HCT116 (cell line): ENCODE measurements around the gene SAMD4A. TPM values are rescaled to one million over a fixed set of nuclear protein-coding genes. Genes with fewer than 3 reads are reported as not detected.

Source experiments
- ATAC-seq: fragments of 200-7000 bp; cut with Tn5 transposase; 2 replicates; pipeline ENCODE4 v1.9.1; 2020; ENCODE audit warnings: mild to moderate bottlenecking, moderate library complexity
- BruUV-seq: library from RNA; stranded (reverse); fragments of 400-500 nt; replicated peaks from 2 replicates; lab custom pipeline; 2021; lab: Mats Ljungman, UMichigan
- CTCF ChIA-PET: fragments of 300-600 bp; sonication (Branson Sonifier 250); formaldehyde crosslinking; loops from one replicate; lab custom pipeline; 2021; ENCODE audit warnings: antibody characterized with exemption; lab: Charles Lee
- POLR2A ChIA-PET: fragments of 300-600, 350-600 bp; sonication (Branson Sonifier 250); formaldehyde crosslinking; loops from one replicate; lab custom pipeline; 2021; ENCODE audit warnings: antibody characterized with exemption; lab: Charles Lee
- RAD21 ChIA-PET, 2 experiments: fragments of 300-600 bp; sonication (Branson Sonifier 250); formaldehyde crosslinking; loops; one replicate each; lab custom pipeline; 2023; ENCODE audit warnings: low total read pairs in 2 of 2; ENCODE audit not compliant: uncharacterized antibody in 2 of 2, unreplicated experiment in 2 of 2, low non-redundant PET in 1 of 2; lab: Charles Lee
- DNase-seq: peaks from one replicate; pipeline ENCODE4 v3.0.0-alpha.2; 2010; ENCODE audit warnings: low read depth, low spot score
- H2AFZ ChIP-seq: fragments of 200-600 bp; shearing (Covaris generic), sonication (generic); 2 replicates; pipeline ENCODE4 v1.6.1; 2017; ENCODE audit warnings: low read depth, mixed run types, mixed read lengths, antibody characterized with exemption, low read length; ENCODE audit not compliant: poor library complexity, severe bottlenecking
- H3K27ac ChIP-seq: 2 replicates; pipeline ENCODE4 v1.5.1; 2012; ENCODE audit warnings: low read depth, low read length
- H3K27me3 ChIP-seq: fragments of 200-600 bp; sonication (generic); 2 replicates; pipeline ENCODE4 v1.6.1; 2016; ENCODE audit warnings: mixed run types, low read length, mixed read lengths; ENCODE audit not compliant: insufficient read depth
- H3K36me3 ChIP-seq, 2 experiments: fragments of 200-500 bp in 1 of 2; fragments of 200-600 bp in 1 of 2; sonication (Bioruptor generic) in 1 of 2; sonication (generic) in 1 of 2; 2 replicates each; pipeline versions ENCODE4 v1.5.1 to v1.6.1; 2014 to 2016; ENCODE audit warnings: low read length in 2 of 2, inconsistent platforms in 1 of 2, mixed read lengths in 1 of 2, mixed run types in 1 of 2; ENCODE audit not compliant: insufficient read depth in 2 of 2, control insufficient read depth in 1 of 2
- H3K4me1 ChIP-seq, 2 experiments: fragments of 200-600 bp in 1 of 2; sonication (generic) in 1 of 2; 2 replicates each; pipeline versions ENCODE4 v1.5.1 to v1.6.1; 2012 to 2017; ENCODE audit warnings: low read length in 2 of 2, inconsistent platforms in 1 of 2, mild to moderate bottlenecking in 1 of 2, mixed read lengths in 1 of 2, mixed run types in 1 of 2, moderate library complexity in 1 of 2; ENCODE audit not compliant: insufficient read depth in 2 of 2, control insufficient read depth in 1 of 2
- H3K4me2 ChIP-seq: fragments of 200-600 bp; sonication (generic); 2 replicates; pipeline ENCODE4 v1.6.1; 2017; ENCODE audit warnings: mixed run types, low read length, mixed read lengths
- H3K4me3 ChIP-seq, 2 experiments: fragments of 200-600 bp in 1 of 2; sonication (generic) in 1 of 2; replicated peaks in 1 of 2; 2 replicates each; pipeline ENCODE4 v1.5.1; 2011 to 2016; ENCODE audit warnings: low read length in 2 of 2, control low read depth in 1 of 2, low read depth in 1 of 2, mild to moderate bottlenecking in 1 of 2, mixed read lengths in 1 of 2, mixed run types in 1 of 2
- H3K79me2 ChIP-seq: fragments of 200-600 bp; sonication (generic); 2 replicates; pipeline ENCODE4 v1.6.1; 2017; ENCODE audit warnings: mild to moderate bottlenecking, mixed run types, low read length, moderate library complexity, mixed read lengths; ENCODE audit not compliant: insufficient read depth
- H3K9ac ChIP-seq: fragments of 200-600 bp; sonication (generic); 2 replicates; pipeline ENCODE4 v1.6.1; 2016; ENCODE audit warnings: low read length, mixed read lengths
- H3K9me2 ChIP-seq: fragments of 200-600 bp; sonication (generic), shearing (Covaris generic); 2 replicates; pipeline ENCODE4 v1.6.1; 2017; ENCODE audit warnings: mixed run types, mild to moderate bottlenecking, moderate library complexity; ENCODE audit not compliant: insufficient read depth
- H3K9me3 ChIP-seq, 2 experiments: fragments of 200-500 bp in 1 of 2; fragments of 200-600 bp in 1 of 2; sonication (Bioruptor generic) in 1 of 2; sonication (generic) in 1 of 2; 2 replicates each; pipeline ENCODE4 v1.6.1; 2014 to 2017; ENCODE audit warnings: low read length in 2 of 2, mixed read lengths in 2 of 2, inconsistent platforms in 1 of 2, low read depth in 1 of 2, mild to moderate bottlenecking in 1 of 2, mixed run types in 1 of 2, moderate library complexity in 1 of 2; ENCODE audit not compliant: control insufficient read depth in 1 of 2, insufficient read depth in 1 of 2
- H4K20me1 ChIP-seq: fragments of 200-600 bp; sonication (generic), shearing (Covaris generic); 2 replicates; pipeline ENCODE4 v1.6.1; 2017; ENCODE audit warnings: mixed run types, mild to moderate bottlenecking, moderate library complexity; ENCODE audit not compliant: insufficient read depth
- ATF3 ChIP-seq: IDR thresholded peaks from 2 replicates; pipeline ENCODE4 v1.6.1; 2012
- CEBPB ChIP-seq: IDR thresholded peaks from 2 replicates; pipeline ENCODE4 v1.6.1; 2012; ENCODE audit warnings: low read depth
- CTCF ChIP-seq, 3 experiments: fragments of 200-600 bp in 1 of 3; sonication (generic) in 1 of 3; IDR thresholded peaks in 2 of 3; conservative IDR thresholded peaks in 1 of 3; 2 replicates each; pipeline ENCODE4 v1.5.1; 2012 to 2017; ENCODE audit warnings: low read depth in 2 of 3, low read length in 2 of 3, antibody characterized with exemption in 1 of 3, borderline replicate concordance in 1 of 3, control low read depth in 1 of 3, mild to moderate bottlenecking in 1 of 3, mixed read lengths in 1 of 3, mixed run types in 1 of 3, moderate library complexity in 1 of 3; ENCODE audit not compliant: insufficient read depth in 1 of 3
- EGR1 ChIP-seq: IDR thresholded peaks from 2 replicates; pipeline ENCODE4 v1.6.1; 2012; ENCODE audit warnings: low read depth
- POLR2AphosphoS5 ChIP-seq: IDR thresholded peaks from 2 replicates; pipeline ENCODE4 v1.6.1; 2011; ENCODE audit warnings: mild to moderate bottlenecking, low read depth, low read length, moderate library complexity
- RAD21 ChIP-seq: IDR thresholded peaks from 2 replicates; pipeline ENCODE4 v1.6.1; 2012; ENCODE audit warnings: low read depth, mild to moderate bottlenecking
- SRF ChIP-seq: IDR thresholded peaks from 2 replicates; pipeline ENCODE4 v1.6.1; 2012; ENCODE audit warnings: low read depth
- intact Hi-C: fragments of 100-400 bp; cut with micrococcal nuclease; formaldehyde crosslinking; loops from 2 replicates; pipeline ENCODE4 v1.10.0; 2022
- total RNA-seq: library from RNA; stranded (reverse); gene quantifications from one replicate; pipeline ENCODE4 v1.2.1, GENCODE V29; 2021; ENCODE audit not compliant: unreplicated experiment
- TF ChIP-seq, protein P1 (sequence below): IDR thresholded peaks from 2 replicates; pipeline ENCODE4 v1.6.1; 2012; ENCODE audit warnings: low read depth
- TF ChIP-seq, protein P2 (sequence below): IDR thresholded peaks from 2 replicates; pipeline ENCODE4 v1.6.1; 2012

SAMD4A gene
- total RNA-seq, 1 experiment from 2014 or later, result 9.0 TPM

GRCh38 chr14:54776361-54777001 lies 209.6 kb downstream of the SAMD4A start:
- Histone ChIP-seq H3K27me3 (no peaks in the 10 kb centered on the region), H3K9ac (no peak overlapping the region), H4K20me1 (no peaks in the 10 kb centered on the region), H2AFZ (no peak overlapping the region), H3K9me3 (no peaks in the 10 kb centered on the region), H3K4me1 (peaks cover 20 to 28% of the 10 kb centered on the region in 2 experiments), H3K79me2 (no peaks in the 10 kb centered on the region), H3K9me2 (no peaks in the 10 kb centered on the region), H3K27ac (no peak overlapping the region), H3K36me3 (0 out of 4 replicates have a peak, but pooled peaks cover 0 to 2% of the 10 kb centered on the region in 2 experiments), H3K4me3 (no peak overlapping the region), H3K4me2 (no peak overlapping the region)
- RAD21 ChIA-PET, result no interaction called here
- ATAC-seq (no peak), DNase-seq (no peak)
- POLR2A ChIA-PET, result no interaction called here
- CTCF ChIA-PET, result interaction anchor here (0.8 to 1.9 kb wide), 3 partner anchors 212 to 267 kb away, joined by 3 to 7 read pairs (median 4); partner anchors contain the start of gene CGRRF1
- intact Hi-C loops, result no loop called here
- no TSS peak for BruUV-seq
- TF ChIP-seq RAD21 (no peak), POLR2AphosphoS5 (no peak), EGR1 (no peak), CEBPB (no peak), ATF3 (no peak), SRF (no peak), CTCF (IDR thresholded peaks at IDR 0.05 in 2 of 3, conservative IDR thresholded peaks at IDR 0.05 in 1 of 3; ENCODE audit: borderline replicate concordance in 1 of 3, insufficient read depth in 1 of 3, low read depth in 2 of 3, low read length in 2 of 3) (no peak)
- TF ChIP-seq, protein P1, sequence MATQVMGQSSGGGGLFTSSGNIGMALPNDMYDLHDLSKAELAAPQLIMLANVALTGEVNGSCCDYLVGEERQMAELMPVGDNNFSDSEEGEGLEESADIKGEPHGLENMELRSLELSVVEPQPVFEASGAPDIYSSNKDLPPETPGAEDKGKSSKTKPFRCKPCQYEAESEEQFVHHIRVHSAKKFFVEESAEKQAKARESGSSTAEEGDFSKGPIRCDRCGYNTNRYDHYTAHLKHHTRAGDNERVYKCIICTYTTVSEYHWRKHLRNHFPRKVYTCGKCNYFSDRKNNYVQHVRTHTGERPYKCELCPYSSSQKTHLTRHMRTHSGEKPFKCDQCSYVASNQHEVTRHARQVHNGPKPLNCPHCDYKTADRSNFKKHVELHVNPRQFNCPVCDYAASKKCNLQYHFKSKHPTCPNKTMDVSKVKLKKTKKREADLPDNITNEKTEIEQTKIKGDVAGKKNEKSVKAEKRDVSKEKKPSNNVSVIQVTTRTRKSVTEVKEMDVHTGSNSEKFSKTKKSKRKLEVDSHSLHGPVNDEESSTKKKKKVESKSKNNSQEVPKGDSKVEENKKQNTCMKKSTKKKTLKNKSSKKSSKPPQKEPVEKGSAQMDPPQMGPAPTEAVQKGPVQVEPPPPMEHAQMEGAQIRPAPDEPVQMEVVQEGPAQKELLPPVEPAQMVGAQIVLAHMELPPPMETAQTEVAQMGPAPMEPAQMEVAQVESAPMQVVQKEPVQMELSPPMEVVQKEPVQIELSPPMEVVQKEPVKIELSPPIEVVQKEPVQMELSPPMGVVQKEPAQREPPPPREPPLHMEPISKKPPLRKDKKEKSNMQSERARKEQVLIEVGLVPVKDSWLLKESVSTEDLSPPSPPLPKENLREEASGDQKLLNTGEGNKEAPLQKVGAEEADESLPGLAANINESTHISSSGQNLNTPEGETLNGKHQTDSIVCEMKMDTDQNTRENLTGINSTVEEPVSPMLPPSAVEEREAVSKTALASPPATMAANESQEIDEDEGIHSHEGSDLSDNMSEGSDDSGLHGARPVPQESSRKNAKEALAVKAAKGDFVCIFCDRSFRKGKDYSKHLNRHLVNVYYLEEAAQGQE, result no peak
- TF ChIP-seq, protein P2, sequence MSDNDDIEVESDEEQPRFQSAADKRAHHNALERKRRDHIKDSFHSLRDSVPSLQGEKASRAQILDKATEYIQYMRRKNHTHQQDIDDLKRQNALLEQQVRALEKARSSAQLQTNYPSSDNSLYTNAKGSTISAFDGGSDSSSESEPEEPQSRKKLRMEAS, result no peak
